Ecto neural progenitor cell (in vitro differentiated cells): ENCODE data around the gene OLIG2.

Source experiments
- DNase-seq: peaks from one replicate; pipeline ENCODE4 v3.0.0-alpha.2; 2018; ENCODE audit warnings: low spot score

OLIG2 gene

GRCh38 chr21:33025489-33026442 is at the start of gene OLIG2:
Gene OLIG2 (plus strand): TSS chr21:33025935. CDS start chr21:33026863, 928 bp downstream.
- DNase-seq = peak; percentile 94

- DNase-seq = no peak
These were observed 48.9 kb upstream of the OLIG2 start for GRCh38 chr21:32976791-32977190.

GRCh38 chr21:32977216-32977615 is 48.5 kb upstream of the OLIG2 start:
- DNase-seq = no peak

- no peak for DNase-seq
These were observed 47.1 kb upstream of the OLIG2 start for GRCh38 chr21:32978331-32979270.

DNA sequence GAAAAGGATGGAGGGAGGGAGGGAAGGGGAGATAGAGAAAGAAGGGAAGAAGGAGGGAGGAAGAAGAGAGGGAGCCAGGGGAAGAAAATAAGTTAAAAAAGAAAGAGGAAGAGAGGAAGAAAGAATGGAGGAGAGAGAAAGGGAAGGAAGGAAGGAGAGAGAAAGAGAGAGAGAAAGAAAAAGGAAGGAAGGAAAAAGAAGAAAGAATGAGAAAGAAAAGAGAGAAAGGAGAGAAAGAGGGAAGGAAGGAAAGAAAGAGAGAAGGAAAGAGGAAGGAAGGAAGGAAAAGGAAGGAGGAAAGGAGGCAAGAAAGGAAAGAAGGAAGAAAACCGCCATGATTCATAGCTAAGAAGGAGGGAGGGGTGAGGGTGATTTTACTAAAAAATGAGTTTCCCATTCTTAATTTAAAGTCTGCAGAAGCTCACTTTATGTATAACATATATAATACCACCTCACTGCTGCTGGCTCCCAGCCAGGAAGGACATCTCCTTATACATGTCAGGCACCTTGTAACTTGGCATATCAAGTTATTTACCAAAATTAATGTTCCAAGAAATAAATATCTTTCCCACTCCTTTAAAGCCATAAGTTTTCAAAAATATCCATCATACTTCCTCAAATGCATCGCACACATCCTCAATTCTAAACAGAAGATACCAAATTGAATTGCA is 46.0 kb upstream of the OLIG2 start:
- DNase-seq = no peak

DNA sequence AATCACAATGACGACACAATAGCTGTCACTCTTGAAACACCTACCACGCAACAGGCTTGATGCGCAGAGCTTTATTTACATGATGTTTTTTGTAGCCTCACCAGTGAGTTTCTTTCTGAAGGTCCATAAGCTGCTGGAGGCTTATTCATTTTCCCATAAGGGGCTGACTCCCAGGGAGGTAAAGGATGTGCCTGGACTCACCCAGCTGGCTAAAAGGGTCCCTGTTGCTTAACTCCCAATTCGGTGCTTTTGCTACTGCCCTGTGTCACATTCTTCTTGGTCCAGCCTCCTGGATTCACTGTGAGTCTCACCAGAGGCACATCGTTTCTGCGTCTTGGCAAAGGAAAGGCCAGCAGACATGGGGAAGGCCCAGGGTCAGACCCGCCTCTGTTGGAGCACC is 44.6 kb upstream of the OLIG2 start:
- DNase-seq = no peak

DNA sequence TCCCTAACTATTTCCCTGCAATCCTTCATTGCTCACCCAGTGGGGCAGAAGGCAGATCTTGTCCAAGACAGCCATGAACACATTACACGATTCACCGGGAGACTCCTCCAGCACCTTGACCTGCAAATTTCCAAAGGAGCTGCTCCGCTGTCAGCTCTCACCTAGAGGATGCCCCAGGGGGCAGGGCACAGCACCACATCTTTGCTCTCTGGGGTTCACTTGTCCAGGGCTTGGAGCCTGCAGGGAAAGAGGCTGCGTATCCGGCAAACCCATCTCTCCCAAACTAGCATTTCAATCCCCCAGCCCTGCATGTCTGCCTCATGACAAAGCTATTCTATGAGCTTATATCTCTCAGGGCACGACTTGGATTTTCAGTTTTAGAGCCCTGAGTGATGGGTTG is 35.1 kb upstream of the OLIG2 start:
- no peak for DNase-seq

GRCh38 chr21:32991361-32991760 is 34.4 kb upstream of the OLIG2 start:
- DNase-seq = no peak

DNA sequence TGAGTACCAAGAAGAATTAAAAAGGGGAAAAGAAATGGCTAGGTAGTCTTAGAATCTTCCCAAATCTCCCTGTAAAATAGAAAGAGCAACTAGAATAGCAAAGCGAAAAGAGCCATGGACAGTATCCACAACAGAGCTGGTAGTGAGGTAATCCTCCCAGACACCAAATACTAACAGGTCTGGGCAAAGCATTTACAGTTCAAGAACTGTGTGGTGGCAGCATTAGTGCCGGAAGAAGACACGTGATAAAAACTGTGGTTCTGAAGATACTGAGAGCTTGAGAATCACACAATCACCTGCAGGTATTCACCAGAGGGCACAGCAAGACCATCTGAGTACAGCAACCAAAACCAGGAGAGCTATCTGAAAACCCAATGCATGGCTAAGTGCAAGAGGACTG is 31.8 kb upstream of the OLIG2 start:
- DNase-seq = no peak

DNA sequence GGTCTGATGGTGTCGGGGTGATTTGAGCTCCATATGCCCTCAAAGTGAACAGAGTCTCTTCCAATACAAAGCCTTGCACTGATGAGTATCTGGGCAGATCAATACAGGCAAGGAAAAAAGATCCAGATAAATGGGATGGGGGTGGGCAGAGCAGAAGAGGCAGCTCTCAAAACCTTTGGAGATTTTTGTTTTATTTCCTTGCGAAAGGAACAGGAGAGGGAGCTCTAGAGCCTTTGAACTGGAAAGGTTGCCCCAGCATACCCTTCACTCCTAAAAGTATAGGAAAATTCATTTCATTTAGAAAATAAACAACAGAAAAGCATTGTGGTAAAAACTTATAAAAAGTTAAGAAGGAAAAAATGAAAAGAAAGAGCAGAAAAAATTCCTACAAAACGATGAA is 31.4 kb upstream of the OLIG2 start:
- no peak for DNase-seq

- DNase-seq = no peak
These were observed 18.0 kb upstream of the OLIG2 start for GRCh38 chr21:33007747-33008146.

DNA sequence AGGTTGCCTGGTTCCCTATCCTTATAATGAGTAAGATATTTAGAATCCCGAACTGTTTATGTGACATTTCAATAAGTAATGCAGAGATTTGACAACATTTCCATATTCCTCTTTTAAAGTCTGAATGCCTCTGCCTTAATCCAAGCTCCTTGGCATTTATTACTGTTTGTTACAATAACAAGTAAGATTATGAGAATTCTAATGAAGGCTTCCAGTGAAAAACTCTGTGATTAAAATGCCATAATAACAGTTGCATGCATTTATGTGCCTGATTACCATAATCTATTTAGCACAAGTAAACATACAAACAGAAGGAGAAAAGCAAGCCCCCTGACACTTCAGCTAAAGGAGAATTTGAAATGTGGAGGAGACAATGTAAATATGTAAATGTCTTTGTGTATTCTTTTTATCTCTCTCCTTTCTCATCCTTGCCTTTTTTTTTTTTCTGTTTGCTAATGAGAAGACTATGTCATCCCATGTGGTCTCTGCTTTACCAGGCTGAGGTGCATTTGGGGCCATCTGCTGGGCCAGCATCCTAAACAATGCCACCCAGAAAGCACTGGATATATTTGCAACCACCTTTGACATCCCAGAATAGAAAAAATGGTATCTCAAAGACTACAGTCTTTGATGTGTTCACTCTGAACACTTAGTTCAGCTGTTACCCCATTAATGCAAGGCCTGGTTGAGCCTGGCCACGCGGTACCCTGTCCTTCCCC is 17.2 kb upstream of the OLIG2 start:
- no peak for DNase-seq

GRCh38 chr21:33010931-33011330 is 14.8 kb upstream of the OLIG2 start:
- no peak for DNase-seq

- DNase-seq = no peak
These were observed 14.3 kb upstream of the OLIG2 start for GRCh38 chr21:33011462-33011861.

GRCh38 chr21:33013626-33014025 is 12.1 kb upstream of the OLIG2 start:
- DNase-seq = no peak

DNA sequence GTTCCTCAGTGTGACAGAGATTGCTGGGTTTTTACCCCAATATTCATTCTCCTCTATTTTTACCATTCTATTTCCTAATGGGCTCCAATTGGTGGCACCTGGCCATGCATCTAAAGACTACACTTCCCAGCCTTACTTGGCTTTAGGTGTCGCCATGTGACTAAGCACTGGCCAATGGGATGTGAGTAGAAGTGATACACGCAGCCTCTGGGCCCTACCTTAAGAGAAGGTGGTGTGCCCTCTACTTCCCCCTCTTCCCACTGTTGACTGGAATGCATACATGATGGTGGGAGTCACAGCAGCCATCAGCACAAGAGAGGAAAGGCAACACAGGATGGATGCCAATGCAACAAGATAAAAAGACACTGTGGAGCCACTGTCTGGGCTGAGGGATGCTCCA is 11.4 kb upstream of the OLIG2 start:
- DNase-seq = no peak

- DNase-seq = no peak
These were observed 10.6 kb upstream of the OLIG2 start for GRCh38 chr21:33015096-33015495.

GRCh38 chr21:33015756-33016155 is 10.0 kb upstream of the OLIG2 start:
- no peak for DNase-seq

- no peak for DNase-seq
These were observed 6.8 kb upstream of the OLIG2 start for GRCh38 chr21:33018707-33019465.

DNA sequence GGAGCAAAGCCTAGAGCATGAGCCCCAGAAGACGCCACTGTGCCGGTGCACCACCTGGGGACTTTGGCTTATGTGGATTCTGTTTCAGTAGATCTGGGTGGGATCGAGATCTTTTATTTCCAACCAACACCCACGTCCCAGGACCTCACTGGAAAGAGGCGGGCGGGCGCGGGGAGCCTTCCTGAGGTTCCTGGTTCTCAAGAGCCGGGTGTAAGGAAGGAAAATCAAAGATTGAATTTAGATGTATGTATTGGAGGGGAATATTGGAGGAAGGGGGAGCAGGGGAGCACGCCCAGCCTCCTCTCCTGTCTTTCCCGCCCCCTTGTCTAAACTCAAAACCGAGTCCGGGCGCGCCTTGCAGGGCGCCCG is 6.2 kb upstream of the OLIG2 start:
- no peak for DNase-seq
